ENCODE data around the gene COQ8B. TPM values are rescaled to one million over a fixed set of nuclear protein-coding genes. Genes with fewer than 3 reads are reported as not detected.

COQ8B gene
- total RNA-seq, 1 donor from 2014 or later: 20.0 TPM

DNA sequence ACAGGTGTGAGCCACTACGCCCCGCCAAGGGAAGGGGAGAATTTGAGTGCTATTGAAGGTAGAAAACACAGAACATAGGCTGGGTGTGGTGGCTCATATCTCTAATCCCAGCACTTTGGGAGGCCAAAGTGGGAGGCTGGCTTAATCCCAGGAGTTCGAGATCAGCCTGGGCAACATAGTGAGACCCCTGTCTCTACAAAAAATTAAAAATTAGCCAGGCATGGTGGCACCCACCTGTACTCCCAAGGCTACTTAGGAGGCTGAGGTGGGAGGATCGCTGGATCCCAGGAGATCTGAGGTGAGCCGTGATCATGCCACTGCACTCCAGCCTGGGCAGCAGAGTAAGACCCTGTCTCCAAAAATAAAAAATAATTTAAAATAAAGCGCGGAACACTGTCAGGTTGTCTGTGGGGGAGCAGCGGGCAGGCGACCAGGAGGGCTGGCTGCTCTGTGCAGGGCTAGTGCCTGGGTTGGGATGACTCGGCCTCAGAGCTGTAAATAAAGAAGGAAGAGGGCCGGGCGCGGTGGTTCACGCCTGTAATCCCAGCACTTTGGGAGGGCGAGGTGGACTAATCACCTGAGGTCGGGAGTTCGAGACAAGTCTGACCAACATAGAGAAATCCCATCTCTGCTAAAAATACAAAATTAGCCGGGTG is 74.5 kb downstream of the COQ8B start:
- no peaks in the 10 kb centered on the region for H3K36me3 ChIP-seq (ENCODE audit: control insufficient read depth, insufficient read depth, low read length)
- no peak for DNase-seq (ENCODE audit: low read depth)
- TF ChIP-seq, protein P1, sequence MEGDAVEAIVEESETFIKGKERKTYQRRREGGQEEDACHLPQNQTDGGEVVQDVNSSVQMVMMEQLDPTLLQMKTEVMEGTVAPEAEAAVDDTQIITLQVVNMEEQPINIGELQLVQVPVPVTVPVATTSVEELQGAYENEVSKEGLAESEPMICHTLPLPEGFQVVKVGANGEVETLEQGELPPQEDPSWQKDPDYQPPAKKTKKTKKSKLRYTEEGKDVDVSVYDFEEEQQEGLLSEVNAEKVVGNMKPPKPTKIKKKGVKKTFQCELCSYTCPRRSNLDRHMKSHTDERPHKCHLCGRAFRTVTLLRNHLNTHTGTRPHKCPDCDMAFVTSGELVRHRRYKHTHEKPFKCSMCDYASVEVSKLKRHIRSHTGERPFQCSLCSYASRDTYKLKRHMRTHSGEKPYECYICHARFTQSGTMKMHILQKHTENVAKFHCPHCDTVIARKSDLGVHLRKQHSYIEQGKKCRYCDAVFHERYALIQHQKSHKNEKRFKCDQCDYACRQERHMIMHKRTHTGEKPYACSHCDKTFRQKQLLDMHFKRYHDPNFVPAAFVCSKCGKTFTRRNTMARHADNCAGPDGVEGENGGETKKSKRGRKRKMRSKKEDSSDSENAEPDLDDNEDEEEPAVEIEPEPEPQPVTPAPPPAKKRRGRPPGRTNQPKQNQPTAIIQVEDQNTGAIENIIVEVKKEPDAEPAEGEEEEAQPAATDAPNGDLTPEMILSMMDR (IDR thresholded peaks at IDR 0.05; ENCODE audit: insufficient read depth, low read length, poor library complexity, severe bottlenecking): no peak
- H3K27me3 ChIP-seq (ENCODE audit: control insufficient read depth, insufficient read depth, low read length): no peaks in the 10 kb centered on the region
- no peak overlapping the region for H3K4me3 ChIP-seq (ENCODE audit: low read depth, low read length)

Other genes starting within 250 kb of the COQ8B start
- 0.96 and 2.4 TPM in 2 replicates for gene SPTBN4, start 249.9 kb downstream of the COQ8B start, total RNA-seq
- 105 and 142 TPM in 2 replicates for gene SHKBP1, start 140.0 kb downstream of the COQ8B start, total RNA-seq
- 89.3 and 98.3 TPM in 2 replicates for gene LTBP4, start 115.5 kb downstream of the COQ8B start, total RNA-seq
- 12.6 and 20.0 TPM in 2 replicates for gene NUMBL, start 26.2 kb downstream of the COQ8B start, total RNA-seq
- gene ITPKC, start 226 bp upstream of the COQ8B start, total RNA-seq: 25.8 and 40.2 TPM in 2 replicates
- gene ACTMAP, start 33.6 kb upstream of the COQ8B start, total RNA-seq: 7.2 and 8.8 TPM in 2 replicates
- 84.4 and 110 TPM in 2 replicates for gene SNRPA, start 34.3 kb upstream of the COQ8B start, total RNA-seq
- not detected in 2 replicates for gene MIA, start 58.6 kb upstream of the COQ8B start, total RNA-seq
- gene RAB4B, start 61.4 kb upstream of the COQ8B start, total RNA-seq: 23.0 and 35.3 TPM in 2 replicates
- gene EGLN2, start 82.3 kb upstream of the COQ8B start, total RNA-seq: 99.9 and 102 TPM in 2 replicates
- gene CYP2A6, start 133.6 kb upstream of the COQ8B start, total RNA-seq: not detected in 2 replicates
- not detected in 2 replicates for gene CYP2A7, start 165.3 kb upstream of the COQ8B start, total RNA-seq

Data from kidney epithelial cell (primary cell).